HG03571 (cell line): ENCODE results near the gene AKR1D1.
"Not testable (repeated sequence)": the region's sequence is repeated elsewhere in the genome, so short reads cannot be mapped to it uniquely, and the experiment has no call there.

Experiments
- ATAC-seq: cut with Tn5 transposase; IDR thresholded peaks from one replicate; pipeline ENCODE4 v1.9.1; 2021; ENCODE audit not compliant: unreplicated experiment

Gene AKR1D1

DNA sequence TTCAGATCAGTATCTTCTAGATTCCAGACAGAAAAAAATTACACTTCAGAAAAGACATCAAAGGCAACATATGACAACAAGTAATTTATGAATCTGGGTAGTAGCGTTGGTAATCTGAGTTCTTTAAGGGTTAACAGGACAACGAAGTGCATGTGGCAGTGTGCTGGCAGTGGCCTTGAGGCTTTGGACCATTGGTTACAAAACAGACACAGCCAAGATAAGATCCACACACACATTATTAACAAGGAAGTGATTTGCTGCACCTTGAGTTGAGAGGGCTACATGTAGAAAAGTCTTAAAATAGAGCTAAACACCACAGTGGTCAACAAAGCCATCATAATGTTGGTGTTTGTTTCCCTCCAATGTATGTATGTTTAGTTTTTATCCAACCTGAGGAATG lies 40.6 kb downstream of the AKR1D1 start:
- ATAC-seq: no peak

DNA sequence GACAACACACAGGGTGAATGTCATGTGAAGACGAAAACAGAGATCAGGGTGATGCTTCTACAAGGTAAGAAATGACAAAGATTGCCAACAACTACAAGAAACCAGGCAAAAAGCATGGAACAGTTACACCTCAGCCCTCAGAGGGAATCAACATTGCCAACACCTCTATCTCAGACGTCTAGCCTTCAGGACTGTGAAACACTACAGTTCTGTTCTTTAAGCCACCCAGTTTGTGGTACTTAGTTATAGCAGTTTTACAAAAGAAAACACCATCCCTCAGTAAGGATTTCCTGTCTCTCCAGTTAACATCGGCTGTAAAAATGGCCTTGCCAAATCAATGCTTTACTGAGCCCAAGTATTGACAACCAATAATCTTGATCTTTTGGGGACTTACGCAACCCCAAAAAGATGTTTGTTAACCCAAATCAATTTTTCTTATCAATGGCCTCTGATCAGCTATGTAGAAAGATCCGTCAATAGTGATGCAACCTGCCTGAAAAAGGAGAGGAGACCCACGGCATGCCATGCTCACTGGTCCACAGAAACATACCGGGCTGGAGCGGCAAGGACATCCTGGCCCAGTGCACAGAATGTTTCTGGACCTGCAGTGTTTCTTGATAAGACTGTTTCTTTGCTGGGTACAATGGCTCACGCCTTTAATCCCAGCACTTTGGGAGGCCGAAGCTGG lies 44.0 kb downstream of the AKR1D1 start:
- no peak for ATAC-seq

DNA sequence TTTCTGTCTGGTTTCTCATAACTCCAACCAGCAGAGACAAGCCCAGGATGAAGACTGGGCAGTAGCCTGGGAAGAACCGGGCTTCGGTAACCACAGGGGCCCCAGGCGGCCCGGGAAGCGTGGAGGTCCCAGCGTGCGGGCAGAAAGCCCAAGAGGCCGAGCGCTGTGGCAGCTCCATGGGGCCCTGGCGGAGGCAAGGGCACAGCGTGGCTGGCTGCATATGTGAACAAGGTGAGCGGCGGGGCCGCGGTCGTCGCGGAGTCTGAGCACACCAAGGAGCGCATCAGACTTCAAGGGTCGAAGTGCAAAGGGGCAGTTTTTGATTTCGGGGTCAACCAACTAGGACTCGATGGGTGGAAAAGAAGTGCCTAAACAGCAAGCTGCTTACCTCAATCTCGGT lies 45.9 kb downstream of the AKR1D1 start:
- no peak for ATAC-seq

DNA sequence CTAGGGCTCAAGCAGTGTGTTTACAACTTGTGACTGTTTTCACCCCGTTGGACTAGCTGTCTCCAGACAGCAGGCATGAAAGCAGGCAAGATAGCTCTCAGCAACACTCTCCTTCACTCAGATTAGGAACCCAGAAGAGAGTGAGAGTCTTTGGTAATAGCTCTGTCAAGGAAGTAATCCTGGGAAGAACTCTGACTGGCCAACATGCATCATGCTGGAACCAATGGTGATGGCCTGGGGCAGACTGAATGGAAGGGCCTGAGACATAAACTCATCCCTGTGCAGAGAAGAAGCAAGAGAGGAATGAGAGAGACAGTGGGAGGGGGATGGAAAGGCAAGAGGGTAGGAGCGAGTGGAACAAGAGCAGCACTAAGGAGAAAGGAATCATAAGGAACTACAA lies 48.9 kb downstream of the AKR1D1 start:
- no peak for ATAC-seq

DNA sequence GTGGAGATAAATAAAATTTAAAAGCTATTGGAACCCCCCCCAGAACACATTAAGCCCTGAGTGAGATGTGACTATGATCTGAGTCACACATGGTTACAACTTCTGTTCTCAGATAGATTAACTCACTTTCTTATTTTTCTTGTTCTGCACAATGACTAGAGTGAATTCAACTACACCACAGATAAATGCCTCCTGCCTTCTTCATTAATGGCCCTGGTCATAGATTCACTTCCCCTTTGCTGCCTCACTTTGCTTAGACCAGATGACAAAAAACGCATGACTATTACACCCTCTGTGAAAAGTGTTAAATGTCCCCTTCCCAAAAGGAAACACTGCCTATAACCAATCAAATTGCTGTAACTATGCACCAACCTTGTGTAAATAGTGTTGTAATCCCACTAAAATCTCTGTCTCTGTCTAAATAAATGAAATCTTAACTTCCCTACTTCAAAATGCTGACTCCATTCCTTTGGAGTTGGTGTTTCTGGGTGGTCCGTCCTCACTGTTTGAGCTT lies 49.4 kb downstream of the AKR1D1 start:
- peak; percentile 61 for ATAC-seq

DNA sequence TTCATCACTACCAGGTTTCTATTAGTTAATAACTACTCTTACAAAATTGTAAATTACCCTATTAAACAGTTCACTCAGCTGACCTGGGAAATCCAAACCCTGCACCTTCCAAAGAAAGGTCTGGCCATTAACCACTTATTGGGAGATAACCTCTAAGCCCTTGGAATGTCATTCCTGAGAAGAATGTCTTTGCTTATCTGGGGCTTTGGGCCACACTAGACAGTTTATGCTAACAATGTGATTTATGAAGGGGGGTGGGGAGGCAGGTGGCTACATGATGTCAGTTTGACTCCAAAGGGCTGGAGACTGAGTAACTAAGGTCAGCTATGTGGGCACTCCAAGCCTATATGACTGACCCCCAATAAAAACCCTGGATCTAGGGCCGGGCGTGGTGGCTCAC lies 50.7 kb downstream of the AKR1D1 start:
- ATAC-seq: no peak

DNA sequence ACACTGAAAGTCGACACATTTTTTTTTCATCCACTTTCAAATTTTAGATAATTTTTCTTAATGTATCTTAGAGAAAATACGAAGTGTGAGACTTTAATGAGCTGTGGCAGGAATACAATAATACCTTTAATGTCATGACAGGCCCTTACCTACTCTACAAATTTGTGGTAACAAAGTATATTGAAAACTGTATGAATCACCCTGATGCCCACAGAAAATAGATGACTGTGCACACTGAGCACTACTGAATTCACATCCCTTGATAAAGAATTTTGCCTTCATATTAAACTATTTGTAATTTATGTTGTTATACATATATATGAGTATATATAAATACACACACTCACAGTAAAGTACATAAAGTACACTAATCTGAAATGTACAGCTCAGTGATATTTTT lies 51.7 kb downstream of the AKR1D1 start:
- no peak for ATAC-seq

DNA sequence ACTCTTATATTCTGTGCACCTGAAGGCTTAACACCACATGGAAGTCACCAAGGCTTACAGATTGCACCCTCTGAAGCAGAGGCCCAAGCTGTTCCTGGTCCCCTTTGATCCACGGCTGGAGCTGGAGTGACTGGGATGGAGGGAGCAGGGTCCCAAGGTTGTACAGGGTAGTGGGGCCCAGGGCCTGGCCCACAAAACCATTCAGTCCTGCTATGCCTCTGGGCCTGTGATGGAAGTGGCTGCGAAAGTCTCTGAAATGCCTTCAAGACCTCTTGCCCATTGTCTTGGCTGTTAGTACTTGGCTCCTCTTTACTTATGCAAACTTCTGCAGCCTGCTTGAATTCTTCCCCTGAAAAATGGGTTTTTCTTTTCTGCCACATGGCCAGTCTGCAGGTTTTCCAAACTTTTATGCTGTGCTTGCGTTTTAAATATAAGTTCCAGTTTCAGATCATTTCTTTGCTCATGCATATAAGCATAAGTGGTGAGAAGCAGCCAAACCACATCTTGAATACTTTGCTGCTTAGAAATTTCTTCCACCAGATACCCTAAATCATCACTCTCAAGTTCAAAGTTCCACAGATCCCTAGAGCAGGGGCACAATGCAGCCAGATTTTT lies 53.4 kb downstream of the AKR1D1 start:
- no peak for ATAC-seq

DNA sequence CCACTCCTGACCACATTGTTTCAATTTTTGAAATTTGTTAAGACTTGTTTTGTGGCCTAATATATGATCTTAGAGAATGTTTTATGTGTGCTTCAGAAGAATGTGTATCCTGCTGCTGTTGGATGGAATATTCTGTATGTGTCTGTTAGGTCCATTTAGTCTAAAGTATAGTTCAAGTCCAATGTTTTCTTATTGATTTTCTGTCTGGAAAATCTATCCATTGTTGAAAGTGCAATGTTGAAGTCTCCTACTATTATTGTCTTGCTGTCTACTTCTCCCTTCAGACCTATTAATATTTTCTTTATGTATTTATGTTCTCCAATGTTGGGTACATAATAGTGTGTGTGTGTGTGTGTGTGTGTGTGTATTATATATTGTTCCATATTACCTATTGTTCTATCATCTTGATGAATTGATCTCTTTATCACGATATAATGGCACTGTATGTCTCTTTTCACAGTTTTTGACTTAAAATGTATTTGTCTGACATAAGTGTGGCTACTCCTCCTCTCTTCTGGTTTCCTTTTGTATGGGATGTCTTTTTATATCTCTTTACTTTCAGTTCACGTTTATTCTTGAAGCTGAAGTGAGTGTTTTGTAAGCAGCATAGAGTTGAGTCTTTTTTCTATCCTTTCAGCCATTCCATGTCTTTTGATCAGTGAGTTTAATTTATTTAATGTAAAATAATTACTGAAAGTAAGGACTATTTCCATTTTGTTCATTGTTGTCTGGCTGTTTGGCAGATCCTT lies 61.3 kb downstream of the AKR1D1 start:
- ATAC-seq: no peak

DNA sequence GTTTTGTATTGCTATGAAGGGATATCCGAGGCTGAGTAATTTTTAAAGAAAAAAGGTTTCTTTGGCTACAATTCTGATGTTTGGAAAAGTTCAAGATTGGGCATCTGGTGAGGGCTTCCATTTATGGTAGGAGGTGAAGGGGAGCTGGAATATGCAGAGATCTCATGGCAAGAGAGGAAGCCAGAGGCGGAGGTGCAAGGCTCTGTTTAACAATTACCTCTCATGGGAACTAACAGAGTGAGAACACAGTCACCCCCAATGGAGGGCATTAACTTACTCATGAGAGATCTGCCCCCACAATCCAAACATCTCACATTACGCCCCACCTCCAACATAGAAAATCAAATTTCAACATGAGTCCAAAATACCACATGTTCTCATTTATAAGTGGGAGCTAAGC lies 62.0 kb downstream of the AKR1D1 start:
- ATAC-seq: no peak

DNA sequence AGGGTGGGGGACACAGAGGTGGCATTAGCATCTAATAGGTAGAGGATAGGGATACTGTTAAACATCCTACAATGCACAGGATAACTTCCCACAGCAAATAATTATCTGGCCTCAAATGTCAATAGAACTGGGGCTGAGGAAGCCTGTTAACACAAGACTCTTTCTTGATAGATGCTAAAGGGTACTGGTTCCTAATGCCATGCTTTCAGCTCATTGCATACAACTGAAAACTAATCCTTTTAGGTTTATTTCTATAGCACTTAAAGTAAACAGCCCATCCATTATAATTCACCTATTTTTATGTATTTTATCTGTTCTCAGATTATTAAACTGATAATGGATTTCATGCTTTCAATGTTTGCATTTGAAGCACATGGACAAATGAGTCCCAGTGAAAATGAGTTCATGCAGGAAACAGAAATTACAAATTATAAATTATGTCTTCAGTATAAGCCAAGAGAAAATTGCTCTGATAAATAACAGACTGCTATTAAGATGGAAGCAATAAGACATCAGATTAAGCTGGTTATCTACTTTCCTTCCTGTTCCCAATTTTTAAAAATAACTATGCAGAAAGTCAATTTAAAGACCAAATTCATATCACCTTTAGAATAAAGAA lies 66.4 kb downstream of the AKR1D1 start:
- ATAC-seq: no peak

DNA sequence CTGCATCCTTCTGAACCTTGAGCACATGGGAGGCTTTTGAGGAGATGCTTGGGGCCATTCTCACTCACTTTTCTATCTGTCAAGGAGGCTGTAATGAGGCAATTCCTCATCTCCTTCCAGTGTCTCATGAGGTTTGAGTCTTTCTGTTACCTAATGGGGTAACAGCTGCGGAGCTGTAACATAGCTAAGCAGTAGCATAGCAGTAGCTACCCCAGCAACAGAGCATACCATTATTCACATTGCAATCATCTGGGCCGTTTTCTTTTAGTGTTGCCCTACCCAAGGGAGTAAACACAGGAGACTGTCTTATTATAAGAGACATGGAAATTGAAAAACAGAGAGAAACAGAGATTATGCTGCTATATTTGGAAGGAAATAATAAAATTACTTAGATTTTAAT lies 68.7 kb downstream of the AKR1D1 start:
- ATAC-seq: no peak

DNA sequence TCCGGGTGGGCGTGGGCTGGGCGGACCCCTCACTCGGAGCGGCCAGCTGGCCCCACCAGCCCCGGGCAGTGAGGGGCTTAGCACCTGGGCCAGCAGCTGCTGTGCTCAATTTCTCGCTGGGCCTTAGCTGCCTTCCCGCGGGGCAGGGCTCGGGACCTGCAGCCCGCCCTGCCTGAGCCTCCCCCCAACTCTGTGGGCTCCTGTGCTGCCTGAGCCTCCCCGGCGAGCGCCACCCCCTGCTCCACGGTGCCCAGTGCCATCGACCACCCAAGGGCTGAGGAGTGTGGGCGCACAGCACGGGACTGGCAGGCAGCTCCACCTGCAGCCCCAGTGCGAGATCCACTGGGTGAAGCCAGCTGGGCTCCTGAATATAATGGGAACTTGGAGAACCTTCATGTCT lies 70.0 kb downstream of the AKR1D1 start:
- ATAC-seq: not testable (repeated sequence)

DNA sequence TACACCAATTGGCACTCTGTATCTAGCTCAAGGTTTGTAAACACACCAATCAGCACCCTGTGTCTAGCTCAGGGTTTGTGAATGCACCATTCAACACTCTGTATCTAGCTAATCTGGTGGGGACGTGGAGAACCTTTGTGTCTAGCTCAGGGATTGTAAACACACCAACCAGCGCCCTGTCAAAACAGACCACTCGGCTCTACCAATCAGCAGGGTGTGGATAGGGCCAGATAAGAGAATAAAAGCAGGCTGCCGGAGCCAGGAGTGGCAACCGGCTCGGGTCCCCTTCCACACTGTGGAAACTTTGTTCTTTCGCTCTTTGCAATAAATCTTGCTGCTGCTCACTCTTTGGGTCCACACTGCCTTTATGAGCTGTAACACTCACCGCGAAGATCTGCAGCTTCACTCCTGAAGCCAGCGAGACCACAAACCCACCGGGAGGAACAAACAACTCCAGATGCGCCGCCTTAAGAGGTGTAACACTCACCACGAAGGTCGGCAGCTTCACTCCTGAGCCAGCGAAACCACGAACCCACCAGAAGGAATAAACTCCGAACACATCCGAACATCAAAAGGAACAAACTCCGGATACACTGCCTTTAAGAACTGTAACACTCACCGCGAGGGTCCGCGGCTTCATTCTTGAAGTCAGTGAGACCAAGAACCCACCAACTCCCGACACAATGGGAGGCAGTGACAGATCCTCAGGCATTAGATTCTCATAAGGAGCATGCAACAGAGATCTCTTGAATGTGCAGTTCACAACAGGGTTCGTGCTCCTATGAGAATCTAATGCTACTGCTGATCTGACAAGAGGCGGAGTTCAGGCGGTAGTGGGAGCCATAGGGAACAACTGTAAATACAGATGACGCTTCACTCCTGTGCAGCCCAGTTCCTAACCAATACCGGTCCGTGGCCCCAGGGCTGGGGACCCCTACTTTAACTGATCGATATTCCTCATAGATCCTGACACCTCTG lies 70.8 kb downstream of the AKR1D1 start:
- not testable (repeated sequence) for ATAC-seq

DNA sequence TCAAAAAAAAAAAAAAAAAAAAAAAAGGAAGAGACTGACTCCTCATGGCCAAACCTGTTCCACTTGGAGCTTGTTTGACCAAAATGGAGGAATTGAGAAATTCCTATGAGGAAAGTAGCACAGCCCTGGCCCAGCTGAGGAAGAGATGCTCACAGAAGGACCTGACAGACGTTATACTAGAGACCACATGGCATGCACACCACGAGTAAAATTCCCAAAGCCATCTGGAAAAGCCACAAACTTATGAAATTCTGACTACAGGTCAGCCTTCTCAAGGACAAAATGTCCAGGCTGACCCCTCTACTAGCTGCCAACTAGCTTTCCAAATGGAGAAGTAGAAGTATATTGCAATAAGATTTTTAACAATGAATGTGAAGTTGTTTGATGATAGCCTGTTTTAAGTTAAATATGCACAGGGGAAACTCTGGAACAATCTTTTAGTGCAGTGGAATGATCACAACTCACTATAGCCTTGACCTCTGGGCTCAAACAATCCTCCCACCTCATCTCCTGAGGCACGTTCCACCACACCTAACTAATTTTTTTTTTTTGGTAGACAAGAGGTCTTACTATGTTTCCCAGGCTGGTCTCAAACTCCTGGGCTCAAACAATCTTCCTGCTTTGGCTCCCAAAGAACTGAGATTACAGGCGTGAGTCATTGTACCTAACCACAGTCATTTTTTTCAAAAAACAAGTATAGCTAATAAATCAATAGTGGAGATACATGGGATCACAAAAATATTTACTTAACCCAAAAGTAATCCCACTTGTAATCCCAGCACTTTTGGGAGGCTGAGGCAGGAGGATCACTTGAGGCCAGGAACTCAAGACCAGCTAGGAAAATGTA lies 75.7 kb downstream of the AKR1D1 start:
- no peak for ATAC-seq

DNA sequence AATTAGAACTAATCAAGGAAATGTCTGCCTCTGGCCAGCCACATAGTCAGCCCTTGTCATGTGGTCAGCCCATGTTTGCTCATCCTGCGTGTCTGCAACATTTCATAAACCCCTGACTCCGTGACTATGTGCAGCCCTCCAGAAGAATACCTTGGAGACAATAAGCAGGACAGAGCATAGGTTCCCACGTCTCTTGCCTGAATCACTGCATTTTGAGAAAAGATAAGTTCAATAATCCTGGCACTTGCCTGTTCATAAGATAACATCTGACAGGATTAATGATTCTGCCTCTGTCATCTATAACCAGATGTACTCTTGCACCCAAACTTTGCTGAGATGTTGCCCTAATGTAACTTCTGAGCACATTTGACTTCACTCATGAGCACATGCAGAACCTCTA lies 78.4 kb downstream of the AKR1D1 start:
- no peak for ATAC-seq

DNA sequence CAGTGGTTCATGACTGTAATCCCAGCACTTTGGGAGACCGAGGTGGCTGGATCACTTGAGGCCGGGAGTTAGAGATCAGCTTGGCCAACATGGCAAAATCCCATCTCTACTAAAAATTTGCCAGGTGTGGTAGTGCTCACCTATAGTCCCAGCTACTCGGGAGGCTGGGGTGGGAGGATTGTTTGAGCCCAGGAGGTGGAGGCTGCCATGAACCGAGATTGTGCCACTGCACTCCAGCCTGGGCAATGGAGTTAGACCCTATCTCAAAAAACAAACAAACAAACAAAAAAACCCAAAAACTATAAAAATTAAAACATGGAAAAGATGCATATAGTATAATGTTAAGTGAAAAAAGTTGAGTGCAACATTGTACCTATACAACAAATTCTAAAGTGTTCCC lies 81.4 kb downstream of the AKR1D1 start:
- ATAC-seq: no peak

DNA sequence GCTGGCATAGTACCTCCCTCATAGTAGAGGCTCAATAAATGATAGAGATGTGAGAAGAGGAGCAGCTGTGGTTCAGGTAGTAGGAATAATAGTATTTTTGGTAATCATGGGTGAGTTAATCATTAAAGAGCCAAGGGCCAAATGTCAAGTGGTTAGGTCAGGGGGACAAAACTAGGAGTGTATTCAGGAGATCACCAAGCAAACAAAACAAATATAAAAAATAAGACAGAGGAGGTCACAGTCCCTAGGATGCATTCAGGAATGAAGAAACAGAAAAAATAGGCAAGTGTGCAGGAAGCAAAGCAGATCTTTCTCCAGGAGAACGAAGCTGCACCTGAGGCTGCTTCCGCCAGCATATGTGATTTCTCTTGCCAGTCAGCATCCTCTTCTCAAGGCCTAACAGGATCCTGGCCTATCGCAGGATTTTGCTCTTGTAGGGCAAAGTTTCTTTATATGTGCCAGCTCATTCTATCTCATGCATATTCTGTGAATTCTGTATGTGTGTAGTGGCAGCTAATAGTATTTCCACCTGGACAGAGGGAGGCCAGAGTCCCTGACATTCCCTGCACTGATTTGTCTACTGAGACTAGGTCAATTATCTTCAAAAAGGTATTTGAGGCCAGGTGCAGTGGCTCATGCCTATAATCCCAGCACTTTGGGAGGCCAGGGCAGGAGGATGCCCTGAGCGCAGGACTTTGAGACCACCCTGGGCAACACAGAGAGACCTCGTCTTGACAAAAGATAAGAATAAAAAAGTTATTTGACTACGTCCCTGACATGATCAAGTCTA lies 82.7 kb downstream of the AKR1D1 start:
- ATAC-seq: no peak

DNA sequence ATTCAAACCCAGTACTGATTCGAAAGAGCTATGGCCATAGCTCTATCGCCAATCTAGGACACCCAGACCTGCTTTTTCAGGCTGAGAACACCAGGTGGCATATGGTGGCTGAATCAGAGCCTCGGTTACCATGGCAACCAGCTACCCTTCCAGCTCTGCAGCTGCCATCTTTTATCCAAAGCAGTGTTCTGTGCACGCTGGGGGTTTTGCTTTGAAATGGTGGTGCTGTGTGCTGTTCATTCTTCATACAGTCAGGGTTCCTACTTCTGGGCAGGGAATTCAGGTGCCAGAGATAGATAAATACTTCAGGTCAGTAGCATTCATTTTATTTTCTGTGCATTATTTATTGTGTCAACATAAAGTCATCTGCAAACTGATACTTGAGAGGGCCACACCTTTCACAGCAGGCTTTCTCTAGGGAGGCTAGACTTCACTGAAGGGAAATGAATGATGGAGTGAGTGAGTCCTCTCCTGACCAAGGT lies 85.4 kb downstream of the AKR1D1 start:
- peak; percentile 99 for ATAC-seq
